Fibroblast of lung (primary cell): ENCODE results near the gene FGF14. TPM values are rescaled to one million over a fixed set of nuclear protein-coding genes. Genes with fewer than 3 reads are reported as not detected.

Source experiments
- DNase-seq, 2 donors: peaks; one replicate each; pipeline versions ENCODE4 v3.0.0 to v3.0.0-alpha.2; 2010; ENCODE audit warnings: low read depth in 2 of 2
- H2AFZ ChIP-seq: 2 replicates; pipeline ENCODE4 v1.5.1; 2012; ENCODE audit warnings: low read length, control low read depth, inconsistent platforms
- H3K27ac ChIP-seq: 2 replicates; pipeline ENCODE4 v1.5.1; 2011; ENCODE audit warnings: low read length, control low read depth; ENCODE audit not compliant: insufficient read depth
- H3K27me3 ChIP-seq: 2 replicates; pipeline ENCODE4 v1.5.1; 2011; ENCODE audit warnings: mild to moderate bottlenecking, low read length; ENCODE audit not compliant: control insufficient read depth, insufficient read depth
- H3K36me3 ChIP-seq: 2 replicates; pipeline ENCODE4 v1.5.1; 2011; ENCODE audit warnings: low read length; ENCODE audit not compliant: control insufficient read depth, insufficient read depth
- H3K4me1 ChIP-seq: 2 replicates; pipeline ENCODE4 v1.5.1; 2011; ENCODE audit warnings: low read length; ENCODE audit not compliant: control insufficient read depth, insufficient read depth; ENCODE audit errors: extremely low read depth
- H3K4me2 ChIP-seq: 2 replicates; pipeline ENCODE4 v1.5.1; 2011; ENCODE audit warnings: low read length, control low read depth; ENCODE audit not compliant: insufficient read depth; ENCODE audit errors: extremely low read depth
- H3K4me3 ChIP-seq, 4 experiments: fragments of 200-600 bp in 1 of 4; sonication (generic) in 1 of 4; replicated peaks in 1 of 4; 2 replicates each; pipeline ENCODE4 v1.5.1; 2011 to 2016; ENCODE audit warnings: low read length in 4 of 4, low read depth in 3 of 4, mild to moderate bottlenecking in 3 of 4, control low read depth in 2 of 4, inconsistent platforms in 1 of 4, mixed read lengths in 1 of 4; ENCODE audit not compliant: insufficient read depth in 1 of 4; ENCODE audit errors: control extremely low read depth in 1 of 4
- H3K79me2 ChIP-seq: 2 replicates; pipeline ENCODE4 v1.5.1; 2012; ENCODE audit warnings: mild to moderate bottlenecking, low read length, inconsistent platforms; ENCODE audit not compliant: control insufficient read depth, insufficient read depth
- H3K9ac ChIP-seq: 2 replicates; pipeline ENCODE4 v1.5.1; 2011; ENCODE audit warnings: mild to moderate bottlenecking, low read length, control low read depth; ENCODE audit not compliant: insufficient read depth
- H3K9me3 ChIP-seq: 2 replicates; pipeline ENCODE4 v1.5.1; 2012; ENCODE audit warnings: low read depth, low read length; ENCODE audit not compliant: control insufficient read depth, insufficient read depth
- H4K20me1 ChIP-seq: 2 replicates; pipeline ENCODE4 v1.5.1; 2011; ENCODE audit warnings: low read length; ENCODE audit not compliant: control insufficient read depth, insufficient read depth; ENCODE audit errors: extremely low read depth
- EZH2 ChIP-seq: IDR thresholded peaks from 2 replicates; pipeline ENCODE4 v1.5.1; 2012; ENCODE audit warnings: low read length, control low read depth, mild to moderate bottlenecking; ENCODE audit errors: missing control alignments
- polyA plus RNA-seq, 2 donors: library from polyadenylated mRNA; depleted of rRNA in 1 of 2; stranded (reverse) in 1 of 2; unstranded in 1 of 2; fragments of >200 nt; gene quantifications; 2 replicates each; pipeline ENCODE4 v1.2.1, GENCODE V29; 2011 to 2012; ENCODE audit warnings: missing spikeins in 1 of 2
- total RNA-seq: library from RNA; depleted of rRNA; stranded (reverse); fragments of >200 nt; gene quantifications from 2 replicates; pipeline ENCODE4 v1.2.1, GENCODE V29; 2014
- TF ChIP-seq, protein P1 (sequence below), 2 donors: IDR thresholded peaks in 1 of 2; conservative IDR thresholded peaks in 1 of 2; 1 replicate in 1 of 2; 2 replicates in 1 of 2; pipeline ENCODE4 v1.5.1; 2011 to 2012; ENCODE audit warnings: low read length in 2 of 2, control low read depth in 1 of 2, inconsistent platforms in 1 of 2, low read depth in 1 of 2, mild to moderate bottlenecking in 1 of 2

Gene FGF14
- total and polyA plus RNA-seq, 2 donors (not counting 1 experiment from before 2014, with no cell fraction given), result 0.94 to 7.8 TPM

DNA sequence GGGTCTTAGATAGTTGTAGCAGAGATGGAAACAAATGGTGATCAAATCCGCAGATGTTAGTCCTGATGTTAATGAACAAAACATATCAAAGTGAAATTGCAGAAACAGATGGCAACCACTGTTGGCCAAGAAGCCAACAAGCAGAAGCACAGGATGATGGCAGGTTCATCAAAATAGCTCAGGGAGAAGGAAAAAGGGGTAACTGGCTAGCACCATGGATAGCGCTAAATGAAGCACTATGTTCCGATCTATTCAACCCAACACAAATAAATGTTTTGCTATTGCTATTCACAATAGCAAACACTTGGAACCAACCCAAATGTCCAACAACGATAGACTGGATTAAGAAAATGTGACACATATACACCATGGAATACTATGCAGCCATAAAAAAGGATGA lies 413.7 kb downstream of the FGF14 start:
- no peaks in the 10 kb centered on the region for H3K4me1 ChIP-seq
- no peaks in the 10 kb centered on the region for H3K9me3 ChIP-seq
- no peak for TF ChIP-seq EZH2
- TF ChIP-seq, protein P1, sequence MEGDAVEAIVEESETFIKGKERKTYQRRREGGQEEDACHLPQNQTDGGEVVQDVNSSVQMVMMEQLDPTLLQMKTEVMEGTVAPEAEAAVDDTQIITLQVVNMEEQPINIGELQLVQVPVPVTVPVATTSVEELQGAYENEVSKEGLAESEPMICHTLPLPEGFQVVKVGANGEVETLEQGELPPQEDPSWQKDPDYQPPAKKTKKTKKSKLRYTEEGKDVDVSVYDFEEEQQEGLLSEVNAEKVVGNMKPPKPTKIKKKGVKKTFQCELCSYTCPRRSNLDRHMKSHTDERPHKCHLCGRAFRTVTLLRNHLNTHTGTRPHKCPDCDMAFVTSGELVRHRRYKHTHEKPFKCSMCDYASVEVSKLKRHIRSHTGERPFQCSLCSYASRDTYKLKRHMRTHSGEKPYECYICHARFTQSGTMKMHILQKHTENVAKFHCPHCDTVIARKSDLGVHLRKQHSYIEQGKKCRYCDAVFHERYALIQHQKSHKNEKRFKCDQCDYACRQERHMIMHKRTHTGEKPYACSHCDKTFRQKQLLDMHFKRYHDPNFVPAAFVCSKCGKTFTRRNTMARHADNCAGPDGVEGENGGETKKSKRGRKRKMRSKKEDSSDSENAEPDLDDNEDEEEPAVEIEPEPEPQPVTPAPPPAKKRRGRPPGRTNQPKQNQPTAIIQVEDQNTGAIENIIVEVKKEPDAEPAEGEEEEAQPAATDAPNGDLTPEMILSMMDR (conservative IDR thresholded peaks at IDR 0.05 in 1 of 2, IDR thresholded peaks at IDR 0.05 in 1 of 2; ENCODE audit: low read depth in 1 of 2, low read length in 2 of 2), result no peak
- no peak for DNase-seq
- no peaks in the 10 kb centered on the region for H4K20me1 ChIP-seq
- H2AFZ ChIP-seq, result no peak overlapping the region
- no peak overlapping the region for H3K4me2 ChIP-seq
- H3K4me3 ChIP-seq, result no peak overlapping the region
- H3K79me2 ChIP-seq, result no peaks in the 10 kb centered on the region
- no peak overlapping the region for H3K9ac ChIP-seq
- no peaks in the 10 kb centered on the region for H3K36me3 ChIP-seq
- no peak overlapping the region for H3K27ac ChIP-seq
- no peaks in the 10 kb centered on the region for H3K27me3 ChIP-seq

DNA sequence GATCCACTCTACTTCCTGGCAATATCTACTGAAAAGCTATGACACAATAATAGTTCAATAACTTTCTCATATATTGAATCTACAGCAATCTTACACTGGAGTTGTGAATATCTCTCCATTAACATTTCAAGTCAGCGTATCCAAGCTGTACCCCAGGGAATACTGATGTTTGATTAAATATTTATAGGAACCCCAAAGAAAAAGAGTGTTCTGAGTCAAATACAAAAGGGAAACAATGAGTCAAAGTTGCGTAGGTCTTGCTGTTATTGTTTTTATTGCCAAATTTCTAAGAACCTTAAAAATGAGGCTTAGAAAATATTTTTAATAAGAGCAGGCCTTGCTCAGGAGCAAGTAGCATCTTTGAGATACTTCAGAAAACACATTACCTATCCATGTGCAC lies 415.5 kb downstream of the FGF14 start:
- Histone ChIP-seq H3K36me3 (no peaks in the 10 kb centered on the region), H3K9ac (no peak overlapping the region), H4K20me1 (no peaks in the 10 kb centered on the region), H3K9me3 (no peaks in the 10 kb centered on the region), H3K4me3 (no peak overlapping the region), H3K4me2 (no peak overlapping the region), H3K27ac (no peak overlapping the region), H2AFZ (no peak overlapping the region), H3K79me2 (no peaks in the 10 kb centered on the region), H3K27me3 (no peaks in the 10 kb centered on the region), H3K4me1 (no peaks in the 10 kb centered on the region)
- TF ChIP-seq EZH2, result no peak
- TF ChIP-seq, protein P1 (conservative IDR thresholded peaks at IDR 0.05 in 1 of 2, IDR thresholded peaks at IDR 0.05 in 1 of 2; ENCODE audit: low read depth in 1 of 2, low read length in 2 of 2), result no peak
- DNase-seq, result no peak

DNA sequence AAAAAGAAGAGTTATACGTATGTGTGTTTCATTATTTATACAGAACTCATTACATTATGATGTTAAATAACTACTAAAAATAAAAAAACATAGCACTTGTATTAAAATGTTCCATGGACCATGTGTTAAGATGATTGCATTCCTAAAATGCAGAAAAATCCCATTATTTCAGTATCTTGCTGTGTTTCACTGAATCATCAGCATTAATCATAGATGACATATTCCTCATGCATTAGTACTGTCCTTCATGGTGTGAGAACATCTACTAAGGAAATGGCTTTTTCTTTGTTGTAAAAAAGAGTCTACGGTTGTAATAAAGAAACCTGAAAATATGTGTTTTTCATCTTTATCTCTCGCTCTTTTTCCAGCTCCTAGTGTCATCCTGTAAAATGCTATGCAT lies 416.5 kb downstream of the FGF14 start:
- Histone ChIP-seq H3K4me2 (no peak overlapping the region), H3K27me3 (no peaks in the 10 kb centered on the region), H3K4me3 (no peak overlapping the region), H3K4me1 (no peaks in the 10 kb centered on the region), H3K36me3 (no peaks in the 10 kb centered on the region), H4K20me1 (no peaks in the 10 kb centered on the region), H3K9me3 (no peaks in the 10 kb centered on the region), H3K79me2 (no peaks in the 10 kb centered on the region), H2AFZ (no peak overlapping the region), H3K9ac (no peak overlapping the region), H3K27ac (no peak overlapping the region)
- peak in 1 of 2 donors; percentile 20 for DNase-seq
- TF ChIP-seq, protein P1 (conservative IDR thresholded peaks at IDR 0.05 in 1 of 2, IDR thresholded peaks at IDR 0.05 in 1 of 2; ENCODE audit: low read depth in 1 of 2, low read length in 2 of 2), result no peak
- no peak for TF ChIP-seq EZH2
